GM18498 (cell line): ENCODE measurements around the gene LHPP.
A peak's percentile ranks its signal among the peaks of the same experiment; 100 is the strongest.
"Not testable (repeated sequence)": the region's sequence is repeated elsewhere in the genome, so short reads cannot be mapped to it uniquely, and the experiment has no call there.

Source experiments
- ATAC-seq: cut with Tn5 transposase; IDR thresholded peaks from one replicate; pipeline ENCODE4 v1.9.1; 2021; ENCODE audit warnings: mild to moderate bottlenecking, moderate library complexity; ENCODE audit not compliant: unreplicated experiment

Gene LHPP

GRCh38 chr10:124461642-124462347 is at the start of gene LHPP:
LHPP (plus strand) TSS chr10:124461823; CDS start chr10:124461863, 40 bp downstream.
- peak; percentile 96 for ATAC-seq

GRCh38 chr10:124414076-124414475 is 47.5 kb upstream of the LHPP start:
- ATAC-seq = no peak

- ATAC-seq = no peak
Observed at GRCh38 chr10:124415210-124415609, 46.4 kb upstream of the LHPP start.

- ATAC-seq = no peak
Observed at GRCh38 chr10:124416733-124417132, 44.9 kb upstream of the LHPP start.

GRCh38 chr10:124417895-124418725 is 43.5 kb upstream of the LHPP start:
- peak; percentile 37 for ATAC-seq

GRCh38 chr10:124418726-124419501 is 42.7 kb upstream of the LHPP start, which contains the start of gene OAT:
OAT (minus strand) TSS chr10:124418923; CDS start chr10:124412171, 6,752 bp downstream.
- ATAC-seq = peak; percentile 97

GRCh38 chr10:124419635-124420034 is 42.0 kb upstream of the LHPP start:
- no peak for ATAC-seq

- no peak for ATAC-seq
Observed at GRCh38 chr10:124420254-124420653, 41.4 kb upstream of the LHPP start.

- no peak for ATAC-seq
Observed at GRCh38 chr10:124422742-124423141, 38.9 kb upstream of the LHPP start.

- ATAC-seq = no peak
Observed at GRCh38 chr10:124423813-124424212, 37.8 kb upstream of the LHPP start.

GRCh38 chr10:124425227-124425962 is 36.2 kb upstream of the LHPP start:
- ATAC-seq = no peak

GRCh38 chr10:124428207-124428777 is 33.3 kb upstream of the LHPP start:
- no peak for ATAC-seq

GRCh38 chr10:124429576-124429975 is 32.0 kb upstream of the LHPP start:
- no peak for ATAC-seq

- ATAC-seq = no peak
Observed at GRCh38 chr10:124430077-124430476, 31.5 kb upstream of the LHPP start.

- ATAC-seq = no peak
Observed at GRCh38 chr10:124433461-124433860, 28.2 kb upstream of the LHPP start.

- ATAC-seq = not testable (repeated sequence)
Observed at GRCh38 chr10:124435683-124436082, 25.9 kb upstream of the LHPP start.

GRCh38 chr10:124436191-124436638 is 25.4 kb upstream of the LHPP start:
- ATAC-seq = peak; percentile 81

- ATAC-seq = not testable (repeated sequence)
Observed at GRCh38 chr10:124441694-124442093, 19.9 kb upstream of the LHPP start.

- no peak for ATAC-seq
Observed at GRCh38 chr10:124446830-124447750, 14.5 kb upstream of the LHPP start.
